Measurements from ENCODE around the gene GNA15. TPM values are rescaled to one million over a fixed set of nuclear protein-coding genes. Genes with fewer than 3 reads are reported as not detected.

The GNA15 gene
- total RNA-seq, 1 donor from 2014 or later = 24.2 TPM

DNA sequence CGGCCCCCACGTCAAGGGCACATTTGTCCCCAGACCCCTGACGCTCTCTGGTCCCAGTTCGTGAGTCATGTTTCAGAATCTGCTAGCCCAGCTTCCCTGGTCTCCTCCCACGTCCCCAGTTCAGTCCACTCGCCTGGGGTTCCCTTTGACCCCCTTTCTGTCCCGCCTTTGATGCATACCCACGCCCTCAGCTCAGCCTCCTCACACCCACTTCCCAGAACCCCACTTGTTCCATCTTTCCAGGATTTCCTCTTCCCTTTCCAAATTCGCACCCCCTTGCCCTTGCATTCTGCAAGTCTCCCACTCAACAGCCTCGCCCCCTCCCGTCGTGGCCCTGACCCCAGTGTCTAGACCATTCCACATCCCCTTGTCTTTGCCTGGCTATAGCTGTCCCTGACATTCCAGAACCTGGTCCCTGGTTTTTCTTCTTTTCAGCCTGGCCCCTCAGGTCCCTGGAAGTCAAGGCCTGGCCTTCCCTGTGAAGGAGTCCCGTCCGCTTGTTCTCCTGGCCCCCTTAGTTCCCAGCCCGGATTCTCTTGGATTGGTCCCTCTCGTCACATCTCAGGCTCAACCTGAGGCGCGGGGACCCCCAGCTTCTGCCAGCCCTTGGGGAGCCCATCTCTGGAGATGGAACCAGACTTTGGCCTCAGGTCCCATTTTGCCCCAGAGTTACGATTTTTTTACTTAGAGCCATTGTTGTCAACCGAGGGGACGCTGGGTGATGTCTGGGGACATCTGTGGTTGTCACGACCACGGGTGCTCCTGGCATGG, 51.2 kb downstream of the GNA15 start:
- Histone ChIP-seq H3K36me3 (peaks cover 3% of the 10 kb centered on the region), H3K4me3 (peak overlapping the region; percentile 98), H3K4me1 (peaks cover 39% of the 10 kb centered on the region), H3K27ac (no peak overlapping the region), H3K9me3 (no peaks in the 10 kb centered on the region), H3K27me3 (ENCODE audit: low read depth) (no peaks in the 10 kb centered on the region)
- intact Hi-C loops (cut with DNase I) = no loop called here
- DNase-seq (no peak), ATAC-seq (no peak)
- TF ChIP-seq, protein P1, sequence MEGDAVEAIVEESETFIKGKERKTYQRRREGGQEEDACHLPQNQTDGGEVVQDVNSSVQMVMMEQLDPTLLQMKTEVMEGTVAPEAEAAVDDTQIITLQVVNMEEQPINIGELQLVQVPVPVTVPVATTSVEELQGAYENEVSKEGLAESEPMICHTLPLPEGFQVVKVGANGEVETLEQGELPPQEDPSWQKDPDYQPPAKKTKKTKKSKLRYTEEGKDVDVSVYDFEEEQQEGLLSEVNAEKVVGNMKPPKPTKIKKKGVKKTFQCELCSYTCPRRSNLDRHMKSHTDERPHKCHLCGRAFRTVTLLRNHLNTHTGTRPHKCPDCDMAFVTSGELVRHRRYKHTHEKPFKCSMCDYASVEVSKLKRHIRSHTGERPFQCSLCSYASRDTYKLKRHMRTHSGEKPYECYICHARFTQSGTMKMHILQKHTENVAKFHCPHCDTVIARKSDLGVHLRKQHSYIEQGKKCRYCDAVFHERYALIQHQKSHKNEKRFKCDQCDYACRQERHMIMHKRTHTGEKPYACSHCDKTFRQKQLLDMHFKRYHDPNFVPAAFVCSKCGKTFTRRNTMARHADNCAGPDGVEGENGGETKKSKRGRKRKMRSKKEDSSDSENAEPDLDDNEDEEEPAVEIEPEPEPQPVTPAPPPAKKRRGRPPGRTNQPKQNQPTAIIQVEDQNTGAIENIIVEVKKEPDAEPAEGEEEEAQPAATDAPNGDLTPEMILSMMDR (IDR thresholded peaks at IDR 0.05) = no peak

DNA sequence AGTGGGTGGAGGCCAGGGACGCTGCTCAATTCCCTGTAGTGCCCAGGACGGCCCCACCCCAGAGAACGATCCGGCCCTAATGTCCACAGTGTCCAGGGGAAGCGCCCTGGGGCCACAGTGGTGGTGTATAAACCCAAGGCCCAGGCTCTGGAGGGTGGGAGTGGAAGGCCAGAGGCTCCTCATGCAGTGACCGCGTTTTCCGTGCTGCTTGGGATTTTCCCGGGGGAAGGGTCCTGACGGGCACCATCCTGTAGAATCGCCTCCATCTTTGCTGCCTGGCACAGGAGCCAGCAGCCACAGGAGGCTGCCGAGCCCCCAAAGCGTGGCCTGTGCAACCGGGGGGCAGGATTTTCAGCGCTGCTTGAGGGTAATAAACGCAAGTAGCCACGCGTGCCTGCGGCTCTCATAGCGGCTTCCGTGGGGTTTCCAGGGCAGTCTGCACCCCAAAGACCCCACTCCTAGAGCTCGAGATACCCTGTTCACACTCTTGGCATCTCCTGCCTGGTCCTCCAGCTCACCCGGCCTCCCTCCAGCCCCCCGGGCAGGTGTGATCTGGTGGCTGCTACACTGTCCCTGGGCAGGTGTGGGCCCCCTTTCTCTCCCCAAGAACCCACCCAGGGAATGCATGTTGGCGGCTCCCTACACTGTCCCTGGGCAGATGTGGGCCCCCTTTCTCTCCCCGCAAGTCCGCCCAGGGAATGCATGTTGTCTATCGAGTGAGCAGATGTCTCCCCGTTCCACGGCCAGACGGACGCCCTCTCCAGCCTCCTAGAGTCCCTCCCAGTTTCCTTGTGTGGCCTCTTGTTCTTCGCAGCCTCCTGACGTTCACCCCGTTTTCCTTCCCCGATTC, 52.1 kb downstream of the GNA15 start:
- no peaks in the 10 kb centered on the region for H3K9me3 ChIP-seq
- H3K4me1 ChIP-seq = peaks cover 39% of the 10 kb centered on the region
- H3K4me3 ChIP-seq = peak overlapping the region; percentile 98
- TF ChIP-seq, protein P1 (IDR thresholded peaks at IDR 0.05) = no peak
- H3K27ac ChIP-seq = no peak overlapping the region
- no peaks in the 10 kb centered on the region for H3K27me3 ChIP-seq (ENCODE audit: low read depth)
- peaks cover 9% of the 10 kb centered on the region for H3K36me3 ChIP-seq
- ATAC-seq (no peak), DNase-seq (no peak)
- intact Hi-C loops (cut with DNase I) = no loop called here

DNA sequence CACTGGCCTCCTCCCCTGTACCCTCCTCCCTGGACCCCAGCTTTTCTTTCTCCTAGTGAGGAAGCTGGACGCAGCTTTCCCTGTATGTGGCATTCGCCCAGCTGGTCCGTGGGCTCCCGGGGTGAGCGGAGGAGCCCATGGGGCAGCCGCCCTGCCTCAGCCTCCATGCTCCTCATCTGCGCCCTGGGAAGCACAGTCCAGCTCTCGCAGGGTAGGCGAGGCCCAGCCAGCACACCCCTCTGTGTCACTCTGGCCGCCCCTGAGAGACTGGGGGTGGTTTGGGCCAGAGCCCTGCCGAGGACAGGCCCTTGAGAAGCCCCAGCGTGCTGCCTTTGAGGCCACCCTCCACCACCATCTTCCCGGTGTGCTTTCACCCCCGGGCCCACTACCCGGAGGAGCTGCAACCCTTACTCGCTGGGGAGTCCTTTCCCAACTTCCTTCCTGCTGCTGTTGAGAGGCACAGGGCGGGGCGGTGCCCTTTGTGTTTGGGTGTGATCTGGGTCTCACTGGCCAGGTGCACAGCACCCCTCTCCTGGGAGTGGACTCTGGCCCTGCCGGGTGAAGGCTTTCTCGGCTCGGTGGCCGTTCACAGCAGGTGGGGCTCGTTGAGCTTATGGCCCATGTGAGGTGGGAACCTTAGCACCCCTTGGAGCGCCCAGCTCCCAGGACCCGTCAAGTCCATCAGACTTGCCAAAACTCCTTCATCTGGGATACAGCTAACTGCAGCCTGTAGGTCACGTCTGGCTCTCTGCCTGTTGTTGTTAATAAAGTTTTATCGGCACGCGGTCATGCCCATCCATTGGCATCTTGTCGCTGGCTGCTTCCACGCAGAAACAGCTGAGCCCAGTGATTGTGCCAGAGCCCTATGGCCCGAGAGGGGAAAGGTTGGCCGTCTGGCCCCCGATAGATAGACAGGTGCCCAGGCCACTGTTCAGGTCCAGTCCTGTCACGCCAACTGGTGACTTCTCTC, 53.1 kb downstream of the GNA15 start:
- TF ChIP-seq, protein P1 (IDR thresholded peaks at IDR 0.05) = no peak
- no peaks in the 10 kb centered on the region for H3K9me3 ChIP-seq
- peaks cover 15% of the 10 kb centered on the region for H3K36me3 ChIP-seq
- H3K4me1 ChIP-seq = peaks cover 35% of the 10 kb centered on the region
- DNase-seq (peak; percentile 75), ATAC-seq (no peak)
- H3K4me3 ChIP-seq = no peak overlapping the region
- intact Hi-C loops (cut with DNase I) = no loop called here
- H3K27ac ChIP-seq = peak overlapping the region; percentile 43
- H3K27me3 ChIP-seq (ENCODE audit: low read depth) = no peaks in the 10 kb centered on the region

DNA sequence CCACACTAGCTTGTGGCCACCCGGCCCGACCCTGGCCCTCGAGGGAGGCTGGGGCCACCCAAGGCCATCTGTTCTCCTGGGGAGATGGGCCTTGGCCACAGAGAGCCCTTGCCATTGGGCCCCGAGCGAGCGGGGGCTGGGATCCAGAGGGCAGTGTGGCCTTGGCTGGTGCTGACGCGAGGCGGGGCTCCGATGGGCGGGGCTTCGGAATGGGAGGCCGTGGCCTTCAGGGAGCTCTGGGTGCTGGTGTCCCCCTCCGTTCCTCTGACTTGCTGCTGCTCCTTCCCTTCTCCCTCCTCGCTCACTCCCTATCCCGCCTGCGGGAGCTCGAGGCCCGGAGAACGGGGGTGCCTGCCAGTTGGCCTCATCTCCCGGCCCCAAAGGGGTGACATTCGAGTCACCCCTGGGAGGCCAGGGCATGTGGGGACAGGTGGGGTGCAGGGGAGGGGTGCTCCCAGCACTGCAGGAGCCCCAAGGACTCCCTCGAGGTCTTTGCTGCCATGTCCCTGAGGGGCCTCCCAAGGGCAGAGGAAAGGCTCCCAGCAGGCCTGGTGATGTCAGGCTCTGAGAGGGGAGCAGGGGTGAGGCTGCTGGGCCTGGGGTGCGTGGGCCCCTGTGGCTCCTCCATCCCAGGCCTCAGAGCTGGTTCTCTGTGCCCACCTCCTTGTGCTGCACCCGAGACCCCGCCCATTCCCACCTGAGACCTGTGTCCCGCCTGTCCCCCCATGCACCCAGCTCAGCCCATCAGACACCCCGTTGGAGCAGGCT, 54.1 kb downstream of the GNA15 start:
- peaks cover 29% of the 10 kb centered on the region for H3K4me1 ChIP-seq
- DNase-seq (no peak), ATAC-seq (no peak)
- intact Hi-C loops (cut with DNase I) = no loop called here
- TF ChIP-seq, protein P1 (IDR thresholded peaks at IDR 0.05) = no peak
- no peak overlapping the region for H3K4me3 ChIP-seq
- no peaks in the 10 kb centered on the region for H3K27me3 ChIP-seq (ENCODE audit: low read depth)
- peaks cover 18% of the 10 kb centered on the region for H3K36me3 ChIP-seq
- no peaks in the 10 kb centered on the region for H3K9me3 ChIP-seq
- H3K27ac ChIP-seq = no peak overlapping the region
